ACC112 (cell line): ENCODE measurements around the gene TMEM120B.
A peak's percentile ranks its signal among the peaks of the same experiment; 100 is the strongest.

Experiments used
- H2AFZ ChIP-seq: fragments of 200-600 bp; sonication (generic); one replicate; pipeline ENCODE4 v1.6.0; 2017; ENCODE audit warnings: antibody characterized with exemption, low read length; ENCODE audit not compliant: unreplicated experiment
- H3K27ac ChIP-seq: fragments of 200-600 bp; sonication (generic); 2 replicates; pipeline ENCODE4 v1.5.1; 2014; ENCODE audit warnings: low read depth, mild to moderate bottlenecking, antibody characterized with exemption, low read length, moderate library complexity
- H3K27me3 ChIP-seq: fragments of 200-600 bp; sonication (generic); 2 replicates; pipeline ENCODE4 v1.6.1; 2014; ENCODE audit warnings: mild to moderate bottlenecking, antibody characterized with exemption, low read length, moderate library complexity, mixed read lengths; ENCODE audit not compliant: insufficient read depth
- H3K36me3 ChIP-seq: fragments of 200-600 bp; sonication (generic); 2 replicates; pipeline ENCODE4 v1.6.1; 2016; ENCODE audit warnings: mild to moderate bottlenecking, antibody characterized with exemption, low read length, moderate library complexity, mixed read lengths; ENCODE audit not compliant: insufficient read depth
- H3K4me1 ChIP-seq: fragments of 200-600 bp; sonication (generic); one replicate; pipeline ENCODE4 v1.6.1; 2016; ENCODE audit warnings: low read length, mixed read lengths; ENCODE audit not compliant: insufficient read depth, unreplicated experiment, control insufficient read depth
- H3K4me3 ChIP-seq: fragments of 200-600 bp; sonication (generic); 2 replicates; pipeline ENCODE4 v1.5.1; 2014; ENCODE audit warnings: mild to moderate bottlenecking, low read depth, low read length
- H3K79me2 ChIP-seq: fragments of 200-600 bp; sonication (generic); one replicate; pipeline ENCODE4 v1.6.0; 2016; ENCODE audit warnings: low read length; ENCODE audit not compliant: control insufficient read depth, unreplicated experiment, insufficient read depth

TMEM120B gene

GRCh38 chr12:121720762-121721161 lies 8.2 kb downstream of the TMEM120B start:
- Histone ChIP-seq H2AFZ (no peak overlapping the region), H3K27me3 (no peaks in the 10 kb centered on the region), H3K4me3 (no peak overlapping the region), H3K27ac (peak overlapping the region; percentile 82), H3K4me1 (peaks cover 40% of the 10 kb centered on the region), H3K36me3 (no peaks in the 10 kb centered on the region), H3K79me2 (peaks cover 14% of the 10 kb centered on the region)

- peaks cover 12% of the 10 kb centered on the region for H3K79me2 ChIP-seq
Measured at GRCh38 chr12:121722511-121722910, 10.0 kb downstream of the TMEM120B start.

GRCh38 chr12:121723200-121723599 lies 10.6 kb downstream of the TMEM120B start:
- Histone ChIP-seq H3K27ac (no peak overlapping the region), H2AFZ (no peak overlapping the region), H3K4me1 (peaks cover 23% of the 10 kb centered on the region), H3K36me3 (no peaks in the 10 kb centered on the region), H3K4me3 (no peak overlapping the region), H3K27me3 (no peaks in the 10 kb centered on the region), H3K79me2 (peaks cover 12% of the 10 kb centered on the region)

More at GRCh38 chr12:121722511-121722910, 10.0 kb downstream of the TMEM120B start:
- H3K36me3 ChIP-seq = no peaks in the 10 kb centered on the region
- H2AFZ ChIP-seq = no peak overlapping the region
- H3K4me1 ChIP-seq = peaks cover 23% of the 10 kb centered on the region
- H3K27me3 ChIP-seq = no peaks in the 10 kb centered on the region
- no peak overlapping the region for H3K4me3 ChIP-seq
- no peak overlapping the region for H3K27ac ChIP-seq

- Histone ChIP-seq H3K27ac (no peak overlapping the region), H3K79me2 (peaks cover 7% of the 10 kb centered on the region), H2AFZ (no peak overlapping the region), H3K27me3 (no peaks in the 10 kb centered on the region), H3K36me3 (no peaks in the 10 kb centered on the region), H3K4me1 (peaks cover 15% of the 10 kb centered on the region), H3K4me3 (no peak overlapping the region)
Measured at GRCh38 chr12:121724925-121725324, 12.4 kb downstream of the TMEM120B start.

- Histone ChIP-seq H3K36me3 (no peaks in the 10 kb centered on the region), H3K4me1 (peaks cover 11% of the 10 kb centered on the region), H3K79me2 (peaks cover 7% of the 10 kb centered on the region)
Measured at GRCh38 chr12:121725423-121725822, 12.9 kb downstream of the TMEM120B start.

GRCh38 chr12:121729021-121729420 lies 16.5 kb downstream of the TMEM120B start:
- H3K27me3 ChIP-seq = no peaks in the 10 kb centered on the region
- H3K4me1 ChIP-seq = peaks cover 6% of the 10 kb centered on the region
- no peak overlapping the region for H3K4me3 ChIP-seq
- no peaks in the 10 kb centered on the region for H3K36me3 ChIP-seq
- no peak overlapping the region for H2AFZ ChIP-seq
- H3K27ac ChIP-seq = no peak overlapping the region
- no peaks in the 10 kb centered on the region for H3K79me2 ChIP-seq

More at GRCh38 chr12:121725423-121725822, 12.9 kb downstream of the TMEM120B start:
- Histone ChIP-seq H3K27me3 (no peaks in the 10 kb centered on the region), H2AFZ (no peak overlapping the region), H3K4me3 (no peak overlapping the region), H3K27ac (no peak overlapping the region)

- H3K27ac ChIP-seq = no peak overlapping the region
- no peaks in the 10 kb centered on the region for H3K4me1 ChIP-seq
- H3K27me3 ChIP-seq = no peaks in the 10 kb centered on the region
- H3K4me3 ChIP-seq = no peak overlapping the region
- H3K36me3 ChIP-seq = no peaks in the 10 kb centered on the region
- H3K79me2 ChIP-seq = no peaks in the 10 kb centered on the region
- H2AFZ ChIP-seq = no peak overlapping the region
Measured at GRCh38 chr12:121731473-121731872, 18.9 kb downstream of the TMEM120B start.

GRCh38 chr12:121733849-121734248 lies 21.3 kb downstream of the TMEM120B start:
- no peak overlapping the region for H3K4me3 ChIP-seq
- no peaks in the 10 kb centered on the region for H3K36me3 ChIP-seq
- H3K27ac ChIP-seq = no peak overlapping the region
- peaks cover 3% of the 10 kb centered on the region for H3K79me2 ChIP-seq
- H3K4me1 ChIP-seq = no peaks in the 10 kb centered on the region
- no peak overlapping the region for H2AFZ ChIP-seq
- H3K27me3 ChIP-seq = no peaks in the 10 kb centered on the region

- Histone ChIP-seq H2AFZ (no peak overlapping the region), H3K36me3 (no peaks in the 10 kb centered on the region), H3K4me3 (no peak overlapping the region), H3K4me1 (no peaks in the 10 kb centered on the region), H3K79me2 (peaks cover 3% of the 10 kb centered on the region), H3K27me3 (no peaks in the 10 kb centered on the region), H3K27ac (no peak overlapping the region)
Measured at GRCh38 chr12:121738340-121738858, 25.8 kb downstream of the TMEM120B start.

GRCh38 chr12:121740847-121741246 lies 28.3 kb downstream of the TMEM120B start:
- no peak overlapping the region for H3K27ac ChIP-seq
- no peaks in the 10 kb centered on the region for H3K27me3 ChIP-seq
- no peak overlapping the region for H3K4me3 ChIP-seq
- H3K4me1 ChIP-seq = no peaks in the 10 kb centered on the region
- H3K79me2 ChIP-seq = peaks cover 3% of the 10 kb centered on the region
- no peak overlapping the region for H2AFZ ChIP-seq
- no peaks in the 10 kb centered on the region for H3K36me3 ChIP-seq

- Histone ChIP-seq H3K36me3 (no peaks in the 10 kb centered on the region), H3K27ac (no peak overlapping the region), H3K4me1 (no peaks in the 10 kb centered on the region), H3K4me3 (no peak overlapping the region), H2AFZ (no peak overlapping the region), H3K27me3 (no peaks in the 10 kb centered on the region), H3K79me2 (peaks cover 2% of the 10 kb centered on the region)
Measured at GRCh38 chr12:121741743-121742142, 29.2 kb downstream of the TMEM120B start.
